ENCODE results near the gene HIKESHI. TPM values are rescaled to one million over a fixed set of nuclear protein-coding genes. Genes with fewer than 3 reads are reported as not detected.
A peak's percentile ranks its signal among the peaks of the same experiment; 100 is the strongest.
"Not testable (repeated sequence)": the region's sequence is repeated elsewhere in the genome, so short reads cannot be mapped to it uniquely, and the experiment has no call there.

HIKESHI gene, protein sequence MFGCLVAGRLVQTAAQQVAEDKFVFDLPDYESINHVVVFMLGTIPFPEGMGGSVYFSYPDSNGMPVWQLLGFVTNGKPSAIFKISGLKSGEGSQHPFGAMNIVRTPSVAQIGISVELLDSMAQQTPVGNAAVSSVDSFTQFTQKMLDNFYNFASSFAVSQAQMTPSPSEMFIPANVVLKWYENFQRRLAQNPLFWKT
- total RNA-seq = 31.7 TPM

DNA sequence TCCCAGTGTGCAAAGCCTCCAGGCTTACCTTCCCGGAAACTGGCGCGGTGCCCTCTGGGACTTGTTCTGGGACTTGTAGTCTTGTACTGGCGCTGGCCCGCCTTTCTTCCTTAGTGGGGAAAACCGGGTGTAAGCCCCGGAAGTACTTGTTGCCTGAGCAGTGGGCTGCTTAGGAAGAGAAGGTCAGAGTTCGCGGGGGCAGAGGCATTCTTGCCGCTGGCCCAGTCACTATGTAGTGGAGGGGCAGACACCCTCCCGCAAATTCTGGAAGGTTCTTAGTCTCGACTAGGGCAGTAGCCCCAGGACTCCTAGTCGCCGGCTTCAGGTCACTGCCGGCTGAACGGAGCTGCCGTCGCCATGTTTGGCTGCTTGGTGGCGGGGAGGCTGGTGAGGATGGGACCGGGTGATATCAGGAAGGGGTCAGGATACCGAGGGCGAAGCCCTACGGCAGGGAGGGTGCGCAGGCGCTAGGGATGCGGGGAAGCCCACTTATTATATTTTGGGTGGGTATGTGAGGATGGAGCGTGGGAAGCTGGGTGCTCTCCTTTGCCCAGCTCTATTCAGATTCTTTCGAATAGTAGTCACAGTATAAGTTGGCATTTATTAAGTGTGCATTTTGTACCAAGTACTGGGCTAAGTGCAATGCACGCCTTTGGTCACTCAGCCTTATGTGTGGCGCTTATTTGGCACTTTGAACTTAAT is at the start of gene HIKESHI:
TSS of gene HIKESHI (plus strand) at position 149 of the 702 bp plus-strand sequence. CDS start at position 358, 209 bp downstream.
- DNase-seq = peak; percentile 100

DNA sequence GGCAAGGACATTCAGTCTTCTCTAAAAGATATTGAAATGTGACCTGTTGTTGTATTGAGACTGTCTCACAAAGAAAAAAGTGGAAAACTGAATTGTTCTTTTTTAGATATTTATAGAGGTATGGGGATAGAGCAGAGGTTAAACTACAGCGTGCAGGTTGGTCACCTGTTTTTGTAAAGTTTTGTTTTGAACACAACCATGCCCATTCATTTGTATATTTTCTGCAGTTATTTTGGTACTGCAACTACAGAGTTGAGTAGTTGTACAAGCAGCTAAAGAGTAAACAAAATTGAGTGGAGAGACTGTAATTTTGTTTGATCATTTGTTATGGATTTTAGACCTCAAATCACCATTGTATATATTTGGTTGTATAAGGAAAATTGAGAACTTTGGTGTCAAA is 46.1 kb upstream of the HIKESHI start:
- no peak for DNase-seq

DNA sequence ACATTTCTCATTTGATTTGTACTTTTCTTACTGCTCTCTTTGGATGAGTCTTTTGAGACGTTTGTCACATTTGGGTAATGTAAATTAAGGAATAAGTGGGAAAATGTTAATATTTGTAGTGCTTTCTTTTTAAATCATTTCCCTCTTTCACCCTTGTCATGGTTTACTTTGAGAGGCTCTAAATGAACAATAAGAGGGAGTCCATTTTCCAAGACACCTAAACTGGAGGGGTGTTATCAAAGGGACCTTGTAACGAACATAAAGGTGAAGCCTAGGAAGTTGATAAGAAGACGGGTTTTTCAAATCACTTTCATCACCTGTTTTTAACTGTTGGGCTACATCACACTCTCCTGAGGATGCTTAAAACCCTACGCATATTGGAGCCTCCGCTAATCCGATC is 45.4 kb upstream of the HIKESHI start:
- DNase-seq = no peak

DNA sequence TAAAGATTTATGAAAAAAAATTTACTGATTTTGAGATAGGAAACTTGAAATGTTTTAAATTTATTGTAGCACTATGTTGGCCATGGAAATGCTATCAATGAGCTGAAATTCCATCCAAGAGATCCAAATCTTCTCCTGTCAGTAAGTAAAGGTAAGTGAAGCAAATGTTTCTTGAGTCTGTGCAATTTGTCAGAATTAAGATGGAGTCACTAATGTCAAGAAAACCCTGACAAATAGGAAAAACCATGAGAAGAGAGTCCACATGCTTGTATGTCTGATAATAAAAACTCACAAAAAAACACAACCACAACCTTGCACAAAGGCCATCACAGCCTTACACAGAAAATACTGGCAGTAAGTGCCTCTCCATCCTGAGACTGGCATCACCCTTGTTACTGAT is 44.6 kb upstream of the HIKESHI start:
- no peak for DNase-seq

DNA sequence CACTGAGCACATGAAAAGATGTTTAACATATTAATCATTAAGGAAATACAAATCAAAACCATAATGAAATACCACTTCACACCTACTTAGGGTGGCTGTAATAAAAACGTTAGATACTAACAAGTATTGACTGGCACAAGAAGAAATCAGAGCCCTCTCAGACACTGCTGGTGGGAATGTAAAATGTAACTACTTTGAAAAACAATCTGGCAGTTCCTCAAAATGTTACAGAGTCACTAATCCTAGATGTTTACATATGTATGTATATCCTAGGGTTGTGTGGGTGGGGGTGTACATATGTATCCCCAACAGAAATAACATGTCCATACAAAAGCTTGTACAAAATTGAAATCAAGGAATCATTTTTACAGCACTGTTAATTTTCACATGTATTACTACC is 42.3 kb upstream of the HIKESHI start:
- no peak for DNase-seq

DNA sequence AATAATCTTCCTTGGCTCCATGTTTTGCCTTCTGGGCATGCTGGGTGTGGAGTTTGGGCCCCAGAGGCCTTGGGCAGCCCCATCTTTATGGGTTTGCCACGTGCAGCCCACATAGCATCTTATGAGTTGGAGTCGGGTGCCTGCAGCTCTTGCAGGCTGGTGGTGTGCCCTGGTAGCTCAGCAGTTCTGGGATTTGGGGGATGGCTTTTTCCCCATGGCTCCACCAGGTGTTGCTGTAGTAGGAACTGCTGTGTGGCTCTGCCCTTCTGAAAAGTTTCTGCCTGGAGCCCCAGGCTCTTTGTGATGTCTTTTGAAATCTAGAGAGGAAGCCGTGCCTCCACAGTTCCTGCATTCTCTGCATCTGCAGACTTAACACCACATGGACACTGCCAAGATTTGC is 40.7 kb upstream of the HIKESHI start:
- no peak for DNase-seq

DNA sequence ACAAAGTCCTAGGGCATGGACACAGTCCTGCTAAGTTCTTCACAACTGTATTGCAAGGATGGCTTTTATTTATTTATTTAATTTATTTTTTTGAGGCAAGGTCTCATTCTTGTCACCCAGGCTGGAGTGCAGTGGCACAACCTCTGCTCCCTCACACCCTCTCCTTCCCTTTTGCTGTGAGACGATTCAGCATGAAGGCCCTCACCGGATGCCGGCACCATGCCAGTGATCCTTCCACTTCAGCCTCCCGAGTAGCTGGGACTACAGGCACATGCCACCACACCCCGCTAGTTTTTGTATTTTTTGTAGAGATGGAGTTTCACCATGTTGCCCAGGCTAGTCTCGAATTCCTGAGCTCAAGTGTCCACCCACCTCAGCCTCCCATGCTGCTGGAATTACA is 39.7 kb upstream of the HIKESHI start:
- DNase-seq = no peak

DNA sequence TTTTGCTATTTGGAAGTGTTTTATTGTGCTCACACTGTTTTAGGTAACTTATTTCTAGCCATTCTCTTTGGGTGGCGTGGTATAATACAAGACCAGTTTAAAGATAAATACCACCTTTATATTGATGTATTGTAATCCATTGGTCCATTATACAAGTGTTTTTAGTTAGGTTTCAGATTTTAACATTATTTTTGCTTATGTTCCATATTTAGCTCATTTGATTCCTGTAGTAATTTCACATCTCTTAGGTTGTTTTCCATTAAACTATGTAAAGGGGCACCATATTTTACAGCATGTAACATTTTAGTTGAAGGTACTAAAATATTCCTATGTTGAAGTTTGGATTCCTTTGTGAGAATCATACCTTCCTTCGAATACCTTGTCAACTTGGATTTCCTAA is 37.4 kb upstream of the HIKESHI start:
- DNase-seq = no peak

DNA sequence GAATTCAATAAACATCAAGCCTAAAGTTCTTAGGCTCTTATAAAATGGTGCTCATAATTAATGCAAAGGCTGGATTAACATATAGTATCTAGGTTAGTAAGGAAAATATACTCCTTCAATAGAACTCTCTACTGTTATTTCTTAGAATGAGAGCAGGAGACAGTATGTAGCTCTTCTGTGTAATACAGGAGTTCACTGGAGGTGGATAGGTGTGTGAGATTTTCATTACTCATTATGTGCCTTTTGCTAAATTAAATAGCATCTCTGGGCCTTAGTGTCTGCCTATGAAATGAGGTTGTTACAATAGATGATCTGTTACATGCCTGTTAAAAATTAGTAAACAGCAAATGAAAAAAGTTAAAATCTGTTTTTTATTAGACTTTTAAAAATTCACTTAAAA is 36.8 kb upstream of the HIKESHI start:
- DNase-seq = no peak

DNA sequence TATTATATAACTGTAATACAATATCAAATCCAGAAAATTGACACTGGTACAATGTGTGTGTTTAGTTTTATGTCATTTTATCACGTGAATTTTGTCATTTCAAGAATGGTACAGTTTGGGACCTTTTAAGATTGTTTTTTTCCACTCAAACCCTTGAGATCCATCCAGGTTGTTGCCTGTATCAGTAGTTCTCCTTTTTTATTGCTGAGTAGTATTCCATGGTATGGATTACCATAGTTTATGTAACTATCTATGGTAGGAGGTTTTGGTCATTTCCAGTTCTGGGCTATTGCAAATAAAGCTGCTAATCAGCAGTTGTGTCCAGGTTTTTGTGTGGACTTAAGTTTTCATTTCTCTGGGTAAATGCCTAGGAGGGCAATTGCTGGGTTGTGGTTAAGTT is 32.4 kb upstream of the HIKESHI start:
- no peak for DNase-seq

DNA sequence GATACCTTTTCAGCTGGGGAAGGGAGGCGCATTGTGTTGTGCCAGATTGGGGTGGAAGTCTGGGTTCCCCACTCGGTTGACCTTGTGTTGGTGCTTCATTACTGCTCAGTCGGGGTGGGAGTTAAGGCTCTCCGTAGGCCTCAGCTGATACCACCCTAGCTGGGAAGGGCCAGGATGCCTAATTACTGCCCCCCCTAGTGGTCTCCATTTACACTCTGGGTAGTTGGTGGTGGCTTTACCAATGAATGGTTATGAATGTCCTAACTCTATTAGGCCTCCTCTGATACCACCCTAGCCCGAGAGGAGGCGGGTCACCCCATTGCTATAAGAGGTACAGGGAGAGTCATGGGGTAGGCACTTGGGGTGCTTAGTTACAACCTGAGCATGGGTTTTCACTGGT is 27.5 kb upstream of the HIKESHI start:
- no peak for DNase-seq

DNA sequence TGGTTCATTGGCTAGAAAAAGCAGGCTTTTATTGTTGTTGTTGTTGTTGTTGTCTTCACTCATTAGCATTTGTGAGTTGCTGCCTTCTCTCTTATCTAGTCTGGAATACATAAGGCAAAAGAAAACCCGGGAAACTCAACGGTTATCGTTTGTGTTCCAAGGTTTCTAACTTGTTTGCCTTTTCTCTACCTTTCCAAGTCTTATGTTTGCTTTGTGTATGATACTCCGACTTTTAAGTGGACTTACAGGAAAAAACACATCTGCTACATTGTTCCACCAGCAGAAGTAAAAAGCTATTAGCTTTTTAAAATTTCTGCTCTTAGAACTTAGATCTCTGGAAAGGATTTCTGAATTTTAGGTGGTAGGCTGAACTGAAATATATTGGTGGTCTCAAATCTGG is 27.0 kb upstream of the HIKESHI start:
- no peak for DNase-seq

DNA sequence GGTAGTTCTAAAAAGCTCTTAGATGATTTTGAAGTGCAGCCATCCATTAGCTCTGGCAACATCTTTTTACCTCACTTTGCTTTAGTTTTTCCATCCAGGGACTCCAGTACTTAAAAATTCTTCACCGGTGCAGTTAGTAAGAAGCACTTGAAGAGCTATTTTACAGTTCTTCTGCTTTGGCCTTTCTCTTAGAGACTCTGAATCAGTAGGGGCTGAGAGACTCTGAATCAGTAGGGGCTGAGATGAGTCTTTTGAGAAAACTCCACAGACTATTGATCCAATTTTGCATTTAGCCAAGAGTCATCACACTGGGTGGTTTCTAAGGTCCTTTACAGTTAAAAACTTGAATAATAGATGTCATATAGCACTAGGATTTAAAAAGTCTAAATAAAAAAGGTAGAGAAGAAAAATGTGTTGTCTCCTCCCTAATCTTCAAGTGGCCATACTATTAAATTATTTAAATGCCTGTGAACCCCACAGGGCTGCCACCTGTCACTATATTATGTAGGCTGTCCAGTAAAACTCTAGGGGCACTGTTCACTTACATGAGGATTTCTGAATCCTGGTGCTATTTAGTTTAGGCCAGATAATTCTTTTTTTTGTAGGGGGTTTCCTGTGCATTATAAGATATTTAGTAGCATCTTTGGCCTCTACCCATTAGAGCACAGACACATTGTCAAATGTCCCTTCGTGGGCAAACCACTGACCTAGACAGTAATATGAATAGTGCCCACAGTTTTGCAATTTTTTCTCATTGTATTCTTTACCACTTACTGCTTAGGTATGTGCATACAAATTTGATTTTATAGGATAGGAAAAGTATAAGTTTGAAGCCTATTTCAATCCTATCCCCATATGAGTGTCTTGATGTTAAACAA is 26.3 kb upstream of the HIKESHI start:
- DNase-seq = no peak

DNA sequence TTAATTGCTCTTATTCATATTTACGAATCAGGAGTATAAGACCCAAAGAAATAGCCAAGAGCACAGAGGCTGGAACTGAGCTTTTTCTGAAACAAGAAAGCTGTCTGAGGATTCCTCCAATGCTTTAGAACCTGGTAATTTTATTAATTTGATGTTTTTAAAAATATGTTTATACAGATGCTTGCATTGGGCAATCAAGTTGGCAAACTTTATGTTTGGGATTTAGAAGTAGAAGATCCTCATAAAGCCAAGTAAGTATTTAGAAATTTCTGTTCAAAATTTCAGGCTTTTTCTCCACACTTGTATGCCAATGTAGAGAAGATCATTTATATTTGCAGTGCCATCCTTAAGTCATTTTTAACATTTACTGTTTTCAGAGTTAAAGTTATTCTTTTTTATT is 24.3 kb upstream of the HIKESHI start:
- no peak for DNase-seq

DNA sequence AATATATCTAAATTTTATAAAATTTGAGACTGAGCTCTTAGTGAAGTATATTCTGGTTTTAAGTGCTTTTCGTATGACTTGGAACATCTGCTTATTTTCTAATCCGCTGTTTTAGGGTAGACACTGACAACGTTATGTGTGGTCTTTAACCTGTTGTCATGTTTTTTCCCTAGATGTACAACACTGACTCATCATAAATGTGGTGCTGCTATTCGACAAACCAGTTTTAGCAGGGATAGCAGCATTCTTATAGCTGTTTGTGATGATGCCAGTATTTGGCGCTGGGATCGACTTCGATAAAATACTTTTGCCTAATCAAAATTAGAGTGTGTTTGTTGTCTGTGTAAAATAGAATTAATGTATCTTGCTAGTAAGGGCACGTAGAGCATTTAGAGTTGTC is 23.8 kb upstream of the HIKESHI start:
- DNase-seq = no peak

DNA sequence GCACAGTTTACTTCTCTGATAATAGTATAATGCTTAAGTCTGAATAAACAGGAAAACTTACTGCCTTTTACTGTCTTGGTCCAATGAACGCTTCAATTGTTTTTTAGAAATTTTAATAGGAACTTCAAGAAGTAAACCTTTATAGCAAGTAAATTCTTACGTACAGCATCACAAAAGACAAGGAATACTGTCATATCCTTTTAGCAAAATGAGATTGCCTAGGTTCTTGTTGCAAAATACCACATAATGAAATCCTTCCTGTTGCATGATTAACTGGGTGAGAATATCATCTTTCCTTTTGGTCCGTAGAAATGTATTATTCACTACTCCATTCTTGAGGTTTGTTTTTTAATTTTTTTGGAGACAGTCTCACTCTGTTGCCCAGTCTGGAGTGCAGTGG is 22.3 kb upstream of the HIKESHI start:
- DNase-seq = no peak

DNA sequence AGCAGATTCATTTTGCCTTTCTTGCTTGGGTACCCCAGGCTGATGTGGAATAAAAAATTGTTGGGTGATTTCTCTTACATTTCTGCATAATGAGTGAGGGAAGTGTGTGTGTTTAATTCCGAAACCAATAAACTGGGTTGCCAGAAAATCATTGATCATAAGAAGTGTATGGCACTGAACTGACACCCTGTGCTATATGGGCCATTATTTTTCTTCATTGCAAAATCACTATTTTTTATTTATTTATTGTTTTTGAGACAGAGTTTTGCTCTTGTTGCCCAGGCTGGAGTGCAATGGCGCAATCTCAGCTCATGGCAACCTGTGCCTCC is 14.6 kb upstream of the HIKESHI start:
- DNase-seq = no peak

DNA sequence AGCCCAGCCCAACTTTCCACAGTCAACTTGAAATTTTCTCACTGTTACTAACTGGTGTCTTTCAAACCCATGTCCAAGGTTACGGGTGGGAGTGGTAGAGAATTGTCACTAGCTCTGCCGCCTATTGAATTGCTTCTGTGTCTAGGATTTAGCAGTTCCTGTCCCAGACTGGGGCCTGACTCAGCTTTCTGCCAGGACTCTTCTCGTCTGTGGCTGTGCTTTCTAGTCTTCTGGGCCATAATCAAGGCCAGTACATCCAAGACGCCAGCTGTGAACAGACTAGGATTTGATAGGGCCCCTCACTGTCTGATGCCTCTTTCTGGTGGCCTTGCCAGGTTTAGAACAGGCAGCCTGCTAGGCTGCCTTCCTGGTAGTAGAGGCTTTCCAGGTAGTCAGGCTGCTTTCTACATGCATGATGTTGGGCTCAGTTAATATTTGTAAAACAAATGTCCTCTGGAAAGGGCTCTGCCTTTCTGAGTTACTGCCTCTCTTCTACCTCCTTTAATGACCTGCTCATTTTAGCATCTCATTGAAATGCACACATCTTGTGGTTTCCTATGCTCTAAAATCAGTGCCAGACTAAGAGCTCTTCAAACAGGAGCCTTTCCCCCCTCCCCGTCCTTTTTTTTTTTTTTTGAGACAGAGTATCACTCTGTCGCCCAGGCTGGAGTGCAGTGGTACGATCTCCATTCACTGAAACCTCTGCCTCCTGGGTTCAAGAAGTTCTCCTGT is 13.1 kb upstream of the HIKESHI start:
- no peak for DNase-seq

DNA sequence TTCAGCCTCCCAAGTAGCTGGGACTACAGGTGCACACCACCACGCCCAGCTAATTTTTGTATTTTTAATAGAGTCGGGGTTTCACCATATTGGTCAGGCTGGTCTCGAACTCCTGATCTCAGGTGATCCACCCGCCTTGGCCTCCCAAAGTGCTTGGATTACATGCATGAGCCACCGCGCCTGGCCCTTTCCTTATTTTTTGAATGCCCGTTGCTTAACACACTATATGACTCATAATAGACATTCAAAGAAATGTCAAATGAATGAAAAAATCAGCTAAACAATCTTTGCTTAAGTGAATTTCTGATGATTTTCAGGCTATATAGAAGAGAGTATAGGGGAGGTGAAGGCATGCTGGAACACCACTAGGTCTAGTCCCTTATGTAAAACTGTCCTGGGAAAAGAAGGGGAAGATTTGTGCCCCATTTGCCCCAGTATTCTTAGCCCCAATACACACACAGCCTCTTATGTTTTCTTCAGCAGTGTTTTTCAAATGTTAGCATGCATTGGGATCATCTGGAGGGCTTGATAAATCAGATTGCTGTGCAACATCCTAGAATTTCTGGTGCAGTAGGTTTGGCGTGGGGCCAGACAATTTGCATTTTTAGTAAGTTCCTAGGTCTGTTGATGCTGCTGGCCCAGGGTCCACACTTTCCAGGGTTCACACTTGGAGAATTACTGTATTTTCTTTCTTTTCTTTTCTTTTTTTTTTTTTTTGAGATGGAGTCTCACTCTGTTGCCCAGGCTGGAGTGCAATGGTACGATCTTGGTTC is 12.3 kb upstream of the HIKESHI start:
- DNase-seq = not testable (repeated sequence)

DNA sequence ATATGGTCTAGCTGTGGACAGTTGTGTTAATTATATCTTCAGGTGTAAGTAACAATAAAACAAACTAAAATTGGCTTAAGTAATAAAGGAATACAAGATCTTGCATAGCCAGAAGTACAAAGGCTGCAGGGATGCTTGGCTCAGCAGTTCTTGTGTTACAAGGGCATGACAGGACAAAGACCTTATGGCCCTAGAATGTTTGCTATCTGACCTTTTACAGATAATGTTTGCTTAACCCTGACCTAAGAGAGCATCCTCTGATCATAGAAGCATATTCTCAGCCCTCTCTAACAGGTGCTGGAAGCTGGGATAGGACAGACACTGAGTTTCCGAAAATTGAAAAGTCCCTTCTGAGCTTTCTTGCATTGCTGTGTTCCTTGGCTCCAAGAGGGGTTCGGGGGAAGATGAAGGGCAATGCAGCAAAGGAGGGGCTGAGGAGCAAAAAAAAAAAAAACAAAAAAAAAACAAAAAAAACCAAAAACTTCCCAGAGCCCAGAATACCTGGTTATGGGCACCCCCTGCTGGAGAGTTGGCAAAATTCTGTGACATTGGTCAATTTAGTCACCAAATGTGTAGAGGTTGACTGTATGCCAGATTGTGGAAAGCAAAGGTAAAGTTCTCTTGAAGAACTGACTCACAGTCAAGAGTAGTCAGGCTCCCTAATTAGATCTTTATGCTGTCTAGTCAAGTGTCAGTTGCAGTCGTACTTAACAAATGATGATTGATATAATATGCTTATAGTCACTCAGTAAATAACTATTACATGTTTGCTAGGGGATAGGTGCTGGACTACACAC is 10.4 kb upstream of the HIKESHI start:
- peak; percentile 76 for DNase-seq

All from tongue (tissue), 2 donors.